Pancreas (tissue), 10 donors: Measurements from ENCODE around the gene HOXD13. TPM values are rescaled to one million over a fixed set of nuclear protein-coding genes. Genes with fewer than 3 reads are reported as not detected.

Experiments
- ATAC-seq, 4 donors: fragments of 200-7000 bp; cut with Tn5 transposase; one replicate each; pipeline versions ENCODE4 v1.8.0 to v1.9.1; 2020; ENCODE audit warnings: mild to moderate bottlenecking in 4 of 4, moderate library complexity in 4 of 4
- DNase-seq, 6 donors: peaks; one replicate each; pipeline ENCODE4 v3.0.0-alpha.2; 2020
- FAIRE-seq: peaks from 2 replicates; lab custom pipeline; 2012; peaks lifted over from hg19 to GRCh38; lab: Jason Lieb, UNC
- H3K27ac ChIP-seq, 4 donors: fragments of 200-600 bp; sonication (generic); 1 replicate in 3 of 4; 2 replicates in 1 of 4; pipeline versions ENCODE4 v1.5.0 to v1.8.0; 2020
- H3K27me3 ChIP-seq, 4 donors: fragments of 200-600 bp; one replicate each; pipeline ENCODE4 v1.8.0; 2021
- H3K36me3 ChIP-seq, 3 donors: fragments of 200-600 bp; sonication (generic) in 1 of 3; one replicate each; pipeline versions ENCODE4 v1.5.0 to v1.8.0; 2020 to 2021
- H3K4me1 ChIP-seq, 3 donors: fragments of 200-600 bp; one replicate each; pipeline ENCODE4 v1.8.0; 2021
- H3K4me3 ChIP-seq, 4 donors: fragments of 200-600 bp; sonication (generic) in 2 of 4; one replicate each; pipeline versions ENCODE4 v1.5.0 to v1.8.0; 2020 to 2021
- H3K9me3 ChIP-seq, 4 donors: fragments of 200-600 bp; one replicate each; pipeline ENCODE4 v1.8.0; 2021
- CTCF ChIP-seq, 4 donors: fragments of 200-600 bp; sonication (generic) in 3 of 4; IDR thresholded peaks; one replicate each; pipeline versions ENCODE4 v1.5.0 to v1.8.0; 2021; ENCODE audit warnings: antibody characterized with exemption in 4 of 4
- WGBS, 2 donors: extraction: QIAGEN DNeasy Blood & Tissue Kit; methylation state at CpG; one replicate each; pipeline ENCODE4 v1.1.7; 2013; 5-methylcytosine and 5-hydroxymethylcytosine counted together
- intact Hi-C, 3 donors: fragments of 100-400 bp; cut with DNase I; formaldehyde crosslinking; loops; one replicate each; pipeline versions ENCODE4 v1.11.1 to v1.14.2; 2022
- polyA plus RNA-seq, 2 donors: library from polyadenylated mRNA; stranded (reverse); fragments of 200-250 nt; gene quantifications; one replicate each; pipeline ENCODE4 v1.2.3, GENCODE V29; 2013
- total RNA-seq, 6 donors: library from RNA; stranded (reverse); fragmentation: NEBNext Ultra II Directional in 4 of 6; extraction: Animal tissue kit (Norgen Biotek cat#: 25700) in 4 of 6; gene quantifications; one replicate each; pipeline versions ENCODE4 v1.2.1 to v1.2.4, GENCODE V29; 2021 to 2023
- donor health status: healthy with polysubstance abuse.
- donor health status: DM: no; HTN: no; CAD: no; lungs with moderate emphysema.
- donor health status: DM: no; HTN: no; CAD: no.
- donor health status: control.
- donor health status: control.
- donor health status: Bipolar disorder and iron deficiency.
- donor health status: DM: yes; HTN: yes; CAD: no.
- donor health status: DM: no; HTN: no; CAD: no.
- donor health status: DM: no; HTN: no; CAD: no.
- donor health status: DM: yes; HTN: yes; CAD: no.

Gene HOXD13
- total and polyA plus RNA-seq, 8 donors = not detected

GRCh38 chr2:176138526-176138922, 46.0 kb downstream of the HOXD13 start:
- peaks cover 0 to 62% (median 15%) of the 10 kb centered on the region in 4 donors for H3K27me3 ChIP-seq
- intact Hi-C loops = loop anchor here (5.0 to 10.0 kb wide), 3 partner anchors 316 to 504 kb away; no protein-coding TSS in a partner anchor
- FAIRE-seq = no peak
- 9 to 13% methylated on average over 14 of the region's 14 CpGs for WGBS, 2 donors
- no peaks in the 10 kb centered on the region for H3K9me3 ChIP-seq
- H3K4me3 ChIP-seq = no peak overlapping the region
- TF ChIP-seq CTCF (IDR thresholded peaks at IDR 0.05) = no peak
- ATAC-seq = no peak
- H3K36me3 ChIP-seq = no peaks in the 10 kb centered on the region
- no peak overlapping the region for H3K27ac ChIP-seq
- no peak for DNase-seq
- H3K4me1 ChIP-seq = peaks cover 0 to 6% (median 0%) of the 10 kb centered on the region in 3 donors

DNA sequence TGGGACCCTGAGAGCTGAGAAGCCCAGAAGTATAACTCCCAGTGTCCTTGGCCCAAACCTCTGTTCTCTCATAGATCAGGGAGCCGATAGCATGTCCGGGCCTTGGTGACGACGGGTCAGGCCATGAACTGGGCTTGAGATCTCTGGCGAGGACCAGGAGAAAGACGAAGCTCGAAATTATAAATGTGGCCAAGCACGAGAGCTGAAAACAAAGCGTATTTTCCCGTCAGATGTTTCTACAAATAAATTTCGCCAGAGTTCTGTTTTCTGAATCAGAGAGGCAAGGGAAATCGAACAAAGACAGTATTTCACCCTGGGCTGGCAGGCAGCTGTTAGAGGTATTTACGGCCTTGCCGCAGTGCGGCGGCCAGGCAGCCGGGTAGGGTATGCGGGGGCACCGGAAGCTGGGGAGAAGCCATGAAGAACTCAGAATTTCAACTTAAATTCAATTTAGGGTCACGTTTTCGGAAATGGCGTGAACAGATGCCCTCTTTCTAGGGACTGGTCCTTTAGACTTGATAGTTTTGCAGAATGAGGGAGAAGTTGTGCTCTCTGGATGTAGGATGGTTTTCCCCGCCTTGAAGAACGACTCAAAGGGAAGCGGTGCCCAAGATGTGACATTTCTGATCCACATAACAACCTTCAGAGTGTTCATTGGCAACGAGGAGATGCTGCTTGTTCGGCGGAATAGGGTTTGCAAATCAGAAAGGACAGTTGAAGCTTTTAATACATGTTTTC, 46.6 kb downstream of the HOXD13 start:
- H3K4me3 ChIP-seq = no peak overlapping the region
- peaks cover 0 to 62% (median 15%) of the 10 kb centered on the region in 4 donors for H3K27me3 ChIP-seq
- H3K27ac ChIP-seq = peak overlapping the region in 1 of 4 donors; percentile 28

GRCh38 chr2:176139661-176140512, 47.4 kb downstream of the HOXD13 start:
- Histone ChIP-seq H3K4me1 (peaks cover 0 to 6% (median 0%) of the 10 kb centered on the region in 3 donors), H3K27me3 (peaks cover 0 to 57% (median 12%) of the 10 kb centered on the region in 4 donors), H3K9me3 (no peaks in the 10 kb centered on the region), H3K27ac (no peak overlapping the region), H3K36me3 (no peaks in the 10 kb centered on the region), H3K4me3 (peak overlapping the region in 2 of 4 donors; percentile 33 to 46)
- WGBS, 2 donors = 13 to 15% methylated on average over 39 to 41 of the region's 41 CpGs
- no peak for TF ChIP-seq CTCF (IDR thresholded peaks at IDR 0.05)
- DNase-seq (no peak), ATAC-seq (peak in 2 of 4 donors; percentile 3 to 14), FAIRE-seq (no peak)
- intact Hi-C loops = loop anchor here (5.0 to 10.0 kb wide), 6 partner anchors 312 to 505 kb away; no protein-coding TSS in a partner anchor

More for the DNA sequence above, 46.6 kb downstream of the HOXD13 start:
- Histone ChIP-seq H3K4me1 (peaks cover 0 to 6% (median 0%) of the 10 kb centered on the region in 3 donors), H3K36me3 (no peaks in the 10 kb centered on the region), H3K9me3 (no peaks in the 10 kb centered on the region)
- intact Hi-C loops = loop anchor here (5.0 to 10.0 kb wide), 3 partner anchors 316 to 503 kb away; no protein-coding TSS in a partner anchor
- FAIRE-seq (no peak), DNase-seq (no peak), ATAC-seq (no peak)
- WGBS, 2 donors = 15% methylated on average over 28 of the region's 28 CpGs
- TF ChIP-seq CTCF (IDR thresholded peaks at IDR 0.05) = no peak

- Histone ChIP-seq H3K9me3 (no peaks in the 10 kb centered on the region), H3K27me3 (peaks cover 0 to 61% (median 12%) of the 10 kb centered on the region in 4 donors), H3K4me1 (peaks cover 0 to 6% (median 0%) of the 10 kb centered on the region in 3 donors), H3K27ac (no peak overlapping the region), H3K4me3 (peak overlapping the region in 2 of 4 donors; percentile 33 to 46), H3K36me3 (no peaks in the 10 kb centered on the region)
- no peak for FAIRE-seq
- peak; percentile 68 to 86 (median 76) for TF ChIP-seq CTCF (IDR thresholded peaks at IDR 0.05)
- intact Hi-C loops = loop anchor here (5.0 to 10.0 kb wide), 3 partner anchors 312 to 504 kb away; no protein-coding TSS in a partner anchor
- 9 to 10% methylated on average over 37 to 48 of the region's 48 CpGs for WGBS, 2 donors
- peak; percentile 84 to 97 (median 96) for ATAC-seq
- DNase-seq = peak; percentile 42 to 89 (median 68)
These were observed 48.2 kb downstream of the HOXD13 start for GRCh38 chr2:176140513-176141317.
